Subcutaneous adipose tissue (tissue), 4 donors: ENCODE measurements around the gene BRSK2. TPM values are rescaled to one million over a fixed set of nuclear protein-coding genes. Genes with fewer than 3 reads are reported as not detected.

ENCODE experiments used
- total RNA-seq, 4 donors: library from RNA; depleted of rRNA; stranded (reverse); fragments of >200 nt; gene quantifications; one replicate each; pipeline ENCODE4 v1.1.0, GENCODE V29; 2016
- TF ChIP-seq, protein P1 (sequence below): fragments of 450-650 bp; IDR thresholded peaks from one replicate; pipeline ENCODE4 v1.5.1; 2016; ENCODE audit warnings: low read depth, mild to moderate bottlenecking, control low read depth, antibody characterized with exemption, moderate library complexity

Gene BRSK2
- under 1 TPM in 2 of 4 donors, not detected in 2; 0.22 to 0.49 TPM for total RNA-seq

- TF ChIP-seq, protein P1, sequence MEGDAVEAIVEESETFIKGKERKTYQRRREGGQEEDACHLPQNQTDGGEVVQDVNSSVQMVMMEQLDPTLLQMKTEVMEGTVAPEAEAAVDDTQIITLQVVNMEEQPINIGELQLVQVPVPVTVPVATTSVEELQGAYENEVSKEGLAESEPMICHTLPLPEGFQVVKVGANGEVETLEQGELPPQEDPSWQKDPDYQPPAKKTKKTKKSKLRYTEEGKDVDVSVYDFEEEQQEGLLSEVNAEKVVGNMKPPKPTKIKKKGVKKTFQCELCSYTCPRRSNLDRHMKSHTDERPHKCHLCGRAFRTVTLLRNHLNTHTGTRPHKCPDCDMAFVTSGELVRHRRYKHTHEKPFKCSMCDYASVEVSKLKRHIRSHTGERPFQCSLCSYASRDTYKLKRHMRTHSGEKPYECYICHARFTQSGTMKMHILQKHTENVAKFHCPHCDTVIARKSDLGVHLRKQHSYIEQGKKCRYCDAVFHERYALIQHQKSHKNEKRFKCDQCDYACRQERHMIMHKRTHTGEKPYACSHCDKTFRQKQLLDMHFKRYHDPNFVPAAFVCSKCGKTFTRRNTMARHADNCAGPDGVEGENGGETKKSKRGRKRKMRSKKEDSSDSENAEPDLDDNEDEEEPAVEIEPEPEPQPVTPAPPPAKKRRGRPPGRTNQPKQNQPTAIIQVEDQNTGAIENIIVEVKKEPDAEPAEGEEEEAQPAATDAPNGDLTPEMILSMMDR = no peak
These were observed at the start of gene BRSK2 for GRCh38 chr11:1389932-1390568. BRSK2 (plus strand) TSS chr11:1389934; CDS start chr11:1390285, 351 bp downstream.

GRCh38 chr11:1340111-1340510 lies 49.6 kb upstream of the BRSK2 start:
- TF ChIP-seq, protein P1 = no peak

- TF ChIP-seq, protein P1 = no peak
These were observed 47.7 kb upstream of the BRSK2 start for GRCh38 chr11:1341928-1342524.

GRCh38 chr11:1342946-1343345 lies 46.8 kb upstream of the BRSK2 start:
- TF ChIP-seq, protein P1 = no peak

DNA sequence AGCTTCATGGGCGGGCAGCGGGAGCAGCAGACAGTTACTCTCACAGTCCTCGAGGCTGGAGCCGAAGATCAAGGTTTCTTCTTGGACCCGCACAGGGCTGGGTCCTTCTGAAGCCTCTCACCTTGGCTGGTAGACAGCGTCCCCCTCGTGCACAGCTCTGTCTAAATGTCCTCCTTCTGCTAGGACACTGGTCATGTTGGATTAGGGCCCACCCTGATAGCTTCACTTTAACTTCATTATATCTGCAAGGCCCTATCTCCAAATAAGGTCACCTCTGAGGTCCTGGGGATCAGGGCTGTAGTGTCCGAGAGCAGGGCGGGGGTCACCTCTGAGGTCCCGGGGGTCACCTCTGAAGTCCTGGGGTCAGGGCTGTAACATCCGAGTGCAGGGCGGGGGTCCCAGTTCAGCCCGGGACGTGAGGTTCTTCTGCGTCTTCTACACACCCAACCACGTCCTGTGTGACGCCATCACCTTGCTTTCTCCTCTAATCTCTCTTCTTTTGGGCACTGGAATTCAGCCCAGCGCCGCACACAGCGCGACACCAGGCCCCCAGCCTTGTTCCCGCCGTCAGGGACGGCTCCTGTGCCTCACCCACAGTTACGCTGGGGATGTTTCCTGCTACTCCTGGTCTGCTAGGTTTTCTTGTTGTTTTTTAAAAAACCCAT lies 46.2 kb upstream of the BRSK2 start:
- TF ChIP-seq, protein P1 = no peak

DNA sequence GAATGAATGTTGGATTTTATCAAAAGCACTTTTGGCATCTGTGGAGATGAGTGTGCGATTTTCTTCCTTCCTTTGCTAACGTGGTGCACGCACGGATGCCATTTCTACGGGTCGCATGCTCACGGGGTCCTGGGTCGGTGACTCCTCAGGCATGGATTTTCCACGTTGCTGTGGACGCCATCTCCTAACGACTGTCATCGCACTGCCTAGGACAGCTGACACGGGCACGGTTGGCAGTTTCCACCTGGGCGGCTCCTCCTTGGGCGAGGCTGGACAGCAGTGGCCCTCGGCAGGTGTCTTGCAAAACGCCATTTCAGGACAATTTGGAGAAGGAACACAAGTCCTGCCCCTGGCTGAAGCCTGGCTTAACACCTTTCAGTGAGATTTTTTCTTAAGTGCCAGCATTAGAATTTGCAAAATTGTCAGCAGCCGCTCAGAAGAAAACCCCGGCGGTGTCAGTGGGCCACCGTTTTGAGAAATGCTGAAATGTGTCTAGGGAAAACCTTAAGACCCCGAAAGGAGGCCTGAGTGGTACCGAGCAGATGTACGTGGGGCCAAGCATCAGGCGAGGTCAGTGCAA lies 45.6 kb upstream of the BRSK2 start:
- TF ChIP-seq, protein P1 = no peak

- TF ChIP-seq, protein P1 = no peak
These were observed 43.8 kb upstream of the BRSK2 start for GRCh38 chr11:1345737-1346513.
